Midbrain (tissue), 1 donor: ENCODE data around the gene RERE.

Source experiments
- DNase-seq: peaks from one replicate; lab custom pipeline; 2025; lab: John Stamatoyannopoulos, UW

RERE gene

GRCh38 chr1:8664887-8665286 is 152.6 kb downstream of the RERE start:
- DNase-seq, result no peak

GRCh38 chr1:8663915-8664329 is 153.5 kb downstream of the RERE start:
- no peak for DNase-seq

GRCh38 chr1:8663090-8663802 is 154.2 kb downstream of the RERE start:
- no peak for DNase-seq

- no peak for DNase-seq
Measured at GRCh38 chr1:8662380-8663072, 154.9 kb downstream of the RERE start.

- DNase-seq, result no peak
Measured at GRCh38 chr1:8661185-8662110, 156.0 kb downstream of the RERE start.

GRCh38 chr1:8660411-8660828 is 157.0 kb downstream of the RERE start:
- no peak for DNase-seq

- no peak for DNase-seq
Measured at GRCh38 chr1:8659593-8659992, 157.8 kb downstream of the RERE start.

GRCh38 chr1:8653878-8654277 is 163.6 kb downstream of the RERE start:
- no peak for DNase-seq

- no peak for DNase-seq
Measured at GRCh38 chr1:8652467-8653046, 164.9 kb downstream of the RERE start.

GRCh38 chr1:8651962-8652361 is 165.5 kb downstream of the RERE start:
- DNase-seq, result no peak

GRCh38 chr1:8651236-8651890 is 166.1 kb downstream of the RERE start:
- no peak for DNase-seq

GRCh38 chr1:8649875-8650274 is 167.6 kb downstream of the RERE start:
- DNase-seq, result no peak

GRCh38 chr1:8649027-8649426 is 168.4 kb downstream of the RERE start:
- no peak for DNase-seq

GRCh38 chr1:8646996-8647395 is 170.4 kb downstream of the RERE start:
- DNase-seq, result no peak

- DNase-seq, result no peak
Measured at GRCh38 chr1:8646189-8646588, 171.3 kb downstream of the RERE start.

- DNase-seq, result no peak
Measured at GRCh38 chr1:8643542-8644536, 173.6 kb downstream of the RERE start.

- no peak for DNase-seq
Measured at GRCh38 chr1:8642114-8642513, 175.3 kb downstream of the RERE start.

- DNase-seq, result no peak
Measured at GRCh38 chr1:8641377-8641997, 176.0 kb downstream of the RERE start.

- DNase-seq, result no peak
Measured at GRCh38 chr1:8640950-8641349, 176.5 kb downstream of the RERE start.

GRCh38 chr1:8639148-8639547 is 178.3 kb downstream of the RERE start:
- no peak for DNase-seq
